Stimulated activated CD8-positive, alpha-beta memory T cell treated with anti-CD3 and anti-CD28 coated beads, Interleukin-15, amount 100 ng/mL, for 24 hours (primary cell): Measurements from ENCODE around the gene SDHD.

Experiments
- DNase-seq: peaks from one replicate; pipeline ENCODE4 v3.0.0-alpha.2; 2020; ENCODE audit warnings: low read depth

SDHD gene

DNA sequence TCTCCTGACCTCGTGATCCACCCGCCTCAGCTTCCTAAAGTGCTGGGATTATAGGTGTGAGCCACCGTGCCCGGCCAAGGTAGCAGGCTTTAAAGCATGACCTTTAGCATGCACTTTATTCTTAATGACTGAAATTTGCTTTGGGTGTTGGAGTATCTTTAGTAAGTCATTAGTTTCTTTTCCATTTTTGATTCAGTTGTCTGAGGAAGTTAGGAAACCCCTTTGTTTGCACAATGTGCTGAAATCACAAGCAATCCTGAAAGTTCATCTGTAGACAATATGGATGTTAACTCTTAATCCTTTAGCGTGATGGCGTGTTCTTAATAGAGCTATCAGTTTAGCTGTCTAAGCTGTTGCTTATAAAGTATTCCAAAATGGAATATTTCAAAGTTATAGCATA is 16.8 kb downstream of the SDHD start:
- DNase-seq = no peak

DNA sequence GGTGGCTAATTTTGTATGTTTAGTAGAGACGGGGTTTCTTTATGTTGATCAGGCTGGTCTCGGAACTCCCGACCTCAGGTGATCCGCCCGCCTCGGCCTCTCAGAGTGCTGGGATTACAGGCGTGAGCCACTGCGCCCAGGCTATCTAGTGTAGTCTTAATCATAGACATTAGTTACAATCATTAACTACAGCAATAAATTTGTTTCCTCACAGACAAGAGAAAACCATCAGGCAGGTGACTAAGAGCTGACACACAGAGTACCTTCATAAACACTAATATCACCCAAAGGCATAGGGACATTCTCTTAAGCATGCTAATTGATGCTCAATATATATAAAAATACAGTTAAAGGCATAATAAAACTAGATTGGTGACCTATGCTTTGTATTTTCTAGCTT is 19.4 kb downstream of the SDHD start:
- no peak for DNase-seq

DNA sequence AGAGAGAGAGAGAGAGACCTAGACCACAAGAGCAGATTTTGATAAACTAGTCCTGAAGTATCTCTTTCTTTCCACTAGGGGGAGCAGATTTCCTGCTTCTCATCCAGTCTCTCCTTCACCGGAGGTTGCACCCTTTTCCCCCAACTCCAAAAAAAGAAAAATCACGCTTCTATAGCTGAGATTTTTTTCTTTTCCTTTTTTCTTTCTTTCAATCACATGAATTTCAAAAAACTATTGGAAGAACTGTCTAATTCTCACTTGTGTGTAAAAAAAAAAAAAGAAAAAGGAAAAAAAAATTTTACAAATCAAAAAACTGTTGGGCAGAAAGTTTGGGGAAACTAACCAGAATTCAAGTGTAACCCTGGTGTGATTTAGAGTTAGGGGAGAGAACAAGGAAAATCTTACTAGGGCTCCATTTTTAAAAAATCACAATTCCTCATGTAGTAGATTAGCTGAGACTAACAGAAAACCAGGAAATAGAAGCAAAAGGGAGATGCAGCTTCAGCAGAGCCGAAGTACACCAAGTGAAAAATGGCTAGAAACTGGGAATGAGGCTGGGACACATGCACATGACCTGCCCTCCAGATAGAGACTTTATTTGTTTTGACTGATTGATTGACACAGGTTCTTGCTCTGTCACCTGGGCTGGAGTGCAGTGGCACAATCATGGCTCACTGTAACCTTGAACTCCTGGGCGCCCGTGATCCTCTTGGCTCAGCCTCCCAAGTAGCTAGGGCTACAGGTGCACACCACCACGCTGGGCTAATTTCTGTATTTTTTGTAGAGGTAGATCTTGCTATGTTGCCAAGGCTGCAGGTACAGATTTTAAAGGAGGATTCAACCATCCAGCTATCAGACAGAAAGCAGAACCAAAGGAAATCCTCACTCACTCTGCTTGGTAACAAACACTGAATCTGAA is 27.1 kb downstream of the SDHD start:
- DNase-seq = no peak

DNA sequence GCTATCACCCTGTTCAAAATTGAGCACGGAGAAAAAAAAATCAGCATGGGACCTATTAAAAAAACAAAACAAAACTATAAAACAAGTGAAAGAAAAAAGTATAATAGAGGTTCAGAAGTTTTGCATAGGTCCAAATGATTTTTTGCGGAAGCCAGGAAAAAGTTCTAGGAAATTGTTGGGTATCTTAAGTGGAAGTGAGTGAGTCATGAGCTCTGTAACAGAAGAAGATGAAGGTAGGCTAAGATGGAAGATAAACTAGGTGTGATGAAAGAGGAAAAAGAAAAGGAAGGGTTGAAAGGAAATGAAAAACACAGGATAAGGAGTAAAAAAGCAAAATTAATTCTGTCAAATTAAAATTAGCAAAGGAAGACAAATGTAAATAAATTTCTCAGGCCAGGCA is 27.8 kb downstream of the SDHD start:
- no peak for DNase-seq

DNA sequence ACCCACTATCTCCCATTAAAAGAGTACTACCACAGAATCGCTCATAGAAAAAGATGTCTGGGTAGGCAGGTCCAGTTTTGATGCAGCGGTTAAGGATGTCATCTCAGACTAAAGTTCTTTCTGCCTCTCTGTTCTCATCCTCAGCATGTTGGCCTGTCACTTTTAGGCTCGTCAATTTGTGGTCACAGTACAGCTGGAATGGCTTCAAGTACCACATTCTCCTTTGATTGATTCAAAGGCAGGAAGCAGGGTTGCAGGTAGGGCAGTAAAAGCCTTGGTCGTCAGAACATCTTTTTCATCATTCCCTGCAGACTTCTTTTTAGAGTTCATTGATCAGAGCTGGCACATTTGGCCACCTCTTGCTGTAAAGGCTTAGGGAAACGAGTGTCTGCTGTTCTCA is 28.7 kb downstream of the SDHD start:
- DNase-seq = no peak

DNA sequence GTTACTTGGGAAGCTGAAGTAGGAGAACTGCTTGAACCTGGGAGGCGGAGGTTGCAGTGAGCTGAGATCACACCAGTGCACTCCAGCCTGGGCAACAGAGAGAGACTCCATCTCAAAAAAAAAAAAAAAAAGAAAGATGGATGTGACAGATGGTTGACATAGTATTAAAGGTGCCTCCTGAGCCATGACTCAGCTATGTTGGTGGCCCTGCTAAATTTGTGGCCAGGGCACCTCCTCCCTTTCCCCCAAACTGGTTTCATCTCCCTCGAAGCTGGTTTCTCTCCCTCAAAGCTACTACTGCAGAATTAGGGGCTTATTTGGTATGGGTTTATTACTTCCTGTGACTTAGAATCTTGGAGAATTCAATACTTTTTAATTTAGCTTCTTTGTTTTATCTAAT is 31.5 kb downstream of the SDHD start:
- DNase-seq = no peak

DNA sequence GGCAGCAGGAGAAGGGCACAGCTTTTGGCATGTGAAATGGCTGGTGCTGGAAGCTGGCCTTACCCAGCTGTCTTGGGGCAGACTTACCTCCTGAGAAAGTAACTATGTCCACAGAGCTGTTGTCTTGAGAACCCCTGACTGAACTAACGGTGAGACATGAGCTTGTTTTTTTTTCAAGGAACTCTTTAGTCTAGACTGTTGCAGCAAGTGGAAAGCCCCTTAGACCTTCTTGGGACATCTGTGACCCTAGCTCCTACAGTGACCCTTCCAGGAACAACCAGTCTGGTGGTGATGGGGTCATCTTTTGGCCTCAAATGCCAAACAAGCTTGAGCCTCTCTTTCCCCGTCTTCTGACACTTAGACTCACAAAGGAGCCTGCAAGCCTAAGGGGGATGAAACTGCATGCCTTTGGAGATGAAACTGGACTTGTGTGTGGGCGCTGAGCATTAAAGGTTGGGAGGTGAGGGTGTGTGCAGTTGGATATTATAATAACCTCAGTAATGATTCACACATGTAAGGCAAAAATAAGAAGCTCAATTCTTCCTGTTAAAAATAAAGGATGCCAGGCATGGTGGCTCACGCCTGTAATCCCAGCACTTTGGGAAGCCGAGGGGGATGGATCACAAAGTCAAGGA is 35.4 kb downstream of the SDHD start:
- DNase-seq = no peak

DNA sequence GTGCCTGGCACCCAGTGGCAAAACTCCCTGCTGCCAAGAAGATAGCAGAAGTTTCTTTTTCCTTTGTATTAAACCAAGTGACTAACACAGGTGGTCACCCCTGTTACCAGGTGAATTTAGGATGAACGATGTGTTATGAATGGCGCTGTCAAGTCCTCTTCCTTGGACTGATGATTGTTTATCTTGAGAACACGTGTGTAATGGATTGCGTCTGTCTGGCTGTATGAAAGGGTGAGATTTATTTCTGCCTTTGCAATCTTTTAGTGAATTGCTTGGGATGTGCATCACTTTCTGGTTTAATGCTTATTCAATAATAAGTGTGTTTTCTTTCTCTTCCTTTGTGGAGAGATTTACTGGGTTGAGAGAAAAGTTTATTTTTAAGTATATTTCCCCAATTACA is 36.5 kb downstream of the SDHD start:
- no peak for DNase-seq

DNA sequence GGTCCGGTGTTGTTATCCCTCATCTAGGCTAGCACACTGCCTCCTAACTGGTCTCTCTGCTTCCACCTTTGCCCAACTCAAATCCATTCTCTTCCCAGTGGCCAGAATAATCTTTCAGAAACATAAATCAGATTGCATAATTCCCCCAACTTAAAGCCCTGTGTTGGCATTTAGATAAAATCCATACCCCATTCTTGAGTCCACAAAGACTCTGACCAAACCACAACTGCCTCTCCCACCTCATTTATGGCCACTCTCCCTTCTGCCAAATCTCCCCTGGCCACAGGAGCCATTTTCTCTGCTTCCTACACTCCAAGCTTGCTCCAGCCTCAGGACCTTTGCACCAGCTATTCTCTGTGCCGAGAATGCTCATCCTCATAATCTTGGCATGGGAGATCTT is 40.4 kb downstream of the SDHD start:
- DNase-seq = no peak

DNA sequence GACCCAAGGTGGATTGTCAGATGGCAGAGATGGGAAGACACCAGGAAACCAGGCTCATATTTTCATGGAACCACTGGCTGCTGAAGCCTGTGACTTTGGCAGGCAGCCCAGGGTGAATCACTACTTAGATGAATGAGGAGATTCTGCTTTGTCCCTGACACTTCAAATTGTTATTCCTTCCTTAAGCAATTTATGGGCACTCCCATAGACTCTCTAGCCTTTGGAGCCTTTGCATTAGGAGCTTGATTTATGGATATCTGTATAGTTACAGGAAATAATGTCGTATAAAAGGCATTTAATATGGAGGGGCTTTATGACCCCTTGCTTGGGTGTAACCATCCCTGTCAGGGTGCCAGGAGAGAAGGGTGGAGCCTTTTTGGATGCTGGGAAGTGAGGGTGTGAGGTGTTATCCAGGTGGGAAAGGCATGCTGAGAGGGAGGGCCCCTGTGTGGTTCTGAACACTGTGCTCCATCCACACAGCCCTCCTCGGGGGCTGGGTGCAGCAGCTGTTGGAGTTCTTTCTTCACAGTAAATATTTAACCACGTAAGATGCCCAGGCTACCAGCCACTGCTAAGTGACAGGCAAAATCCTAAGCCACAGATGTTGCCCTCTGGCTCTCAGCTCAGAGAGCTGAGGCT is 41.9 kb downstream of the SDHD start:
- DNase-seq = no peak

DNA sequence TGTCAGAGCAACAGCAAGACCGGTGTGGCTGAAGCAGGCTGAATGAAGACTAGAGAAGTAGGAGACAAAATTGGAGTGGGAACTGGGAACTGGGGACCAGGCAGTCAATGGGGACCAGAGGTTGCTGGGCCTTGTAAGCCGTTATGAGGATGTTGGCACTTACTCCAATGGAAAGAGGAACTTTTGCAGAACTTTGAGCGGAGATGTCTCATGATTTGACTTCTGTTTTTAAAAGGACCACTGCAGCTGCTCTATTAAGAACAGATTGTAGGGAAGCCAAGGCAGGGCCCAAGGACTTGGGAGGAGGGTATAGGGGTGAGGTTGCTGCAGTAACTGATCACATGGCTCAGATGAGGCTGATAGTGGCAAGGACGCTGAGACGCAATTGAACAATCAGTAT is 43.0 kb downstream of the SDHD start:
- DNase-seq = no peak

DNA sequence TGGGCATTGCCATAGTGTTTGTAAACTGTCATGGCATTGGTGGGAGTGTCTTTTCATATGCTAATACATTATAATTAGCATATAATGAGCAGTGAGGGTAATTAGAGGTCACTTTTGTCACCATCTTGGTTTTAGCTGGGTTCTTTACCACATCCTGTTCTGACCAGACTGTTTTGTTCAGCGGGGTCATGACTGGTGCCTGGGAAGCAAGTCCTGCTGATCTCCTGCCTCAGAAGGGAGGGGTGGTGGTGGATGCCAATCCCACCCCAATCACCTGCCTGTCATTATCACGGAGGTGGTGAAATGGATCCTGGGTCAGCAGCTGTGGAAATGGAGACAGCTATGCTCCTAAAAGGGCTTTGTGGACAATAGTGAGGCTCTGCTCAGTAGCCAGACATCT is 46.1 kb downstream of the SDHD start:
- no peak for DNase-seq

DNA sequence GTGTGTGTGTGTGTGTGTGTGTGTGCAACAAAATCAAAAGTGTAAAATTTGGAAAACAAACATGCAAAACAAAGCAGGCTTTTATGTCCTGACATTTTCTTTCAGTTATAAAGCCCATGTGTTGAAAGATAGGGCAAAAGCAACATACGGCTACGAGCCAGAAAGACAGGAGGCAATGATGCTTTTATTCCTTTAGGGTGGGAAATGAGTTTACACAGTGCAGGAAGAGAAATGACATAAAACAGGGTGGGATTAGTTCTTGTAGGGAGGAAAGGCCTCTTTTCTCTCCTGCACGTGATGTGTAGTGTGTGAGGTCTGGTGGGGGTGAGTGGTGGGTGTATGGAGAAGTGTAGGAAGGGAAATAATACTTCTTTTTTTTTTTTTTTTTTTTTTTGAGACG is 47.8 kb downstream of the SDHD start:
- DNase-seq = no peak

DNA sequence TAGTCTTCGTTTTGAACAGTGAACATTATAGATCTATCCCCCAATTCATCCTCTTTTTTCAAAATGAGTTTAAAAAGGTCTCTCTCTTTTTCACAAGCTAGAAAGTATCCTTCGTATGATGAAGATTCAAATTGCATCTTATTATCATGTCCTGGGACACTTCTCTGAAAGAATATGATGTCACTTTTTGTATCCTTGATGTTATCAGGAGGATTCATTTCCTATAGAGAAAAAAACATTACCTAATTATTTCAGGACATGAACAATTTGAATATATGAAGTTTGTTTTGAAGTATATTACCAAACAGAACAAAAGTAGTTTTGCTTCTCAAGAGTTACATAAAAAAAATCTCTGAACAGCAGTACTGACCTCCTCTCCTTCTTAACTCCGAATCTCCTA is 56.9 kb downstream of the SDHD start:
- no peak for DNase-seq
